ENCODE data around the gene AURKB. TPM values are rescaled to one million over a fixed set of nuclear protein-coding genes. Genes with fewer than 3 reads are reported as not detected.

The AURKB gene
- total RNA-seq, 6 donors from 2014 or later: 1.8 to 8.1 (median 5.3) TPM; not detected in 1

DNA sequence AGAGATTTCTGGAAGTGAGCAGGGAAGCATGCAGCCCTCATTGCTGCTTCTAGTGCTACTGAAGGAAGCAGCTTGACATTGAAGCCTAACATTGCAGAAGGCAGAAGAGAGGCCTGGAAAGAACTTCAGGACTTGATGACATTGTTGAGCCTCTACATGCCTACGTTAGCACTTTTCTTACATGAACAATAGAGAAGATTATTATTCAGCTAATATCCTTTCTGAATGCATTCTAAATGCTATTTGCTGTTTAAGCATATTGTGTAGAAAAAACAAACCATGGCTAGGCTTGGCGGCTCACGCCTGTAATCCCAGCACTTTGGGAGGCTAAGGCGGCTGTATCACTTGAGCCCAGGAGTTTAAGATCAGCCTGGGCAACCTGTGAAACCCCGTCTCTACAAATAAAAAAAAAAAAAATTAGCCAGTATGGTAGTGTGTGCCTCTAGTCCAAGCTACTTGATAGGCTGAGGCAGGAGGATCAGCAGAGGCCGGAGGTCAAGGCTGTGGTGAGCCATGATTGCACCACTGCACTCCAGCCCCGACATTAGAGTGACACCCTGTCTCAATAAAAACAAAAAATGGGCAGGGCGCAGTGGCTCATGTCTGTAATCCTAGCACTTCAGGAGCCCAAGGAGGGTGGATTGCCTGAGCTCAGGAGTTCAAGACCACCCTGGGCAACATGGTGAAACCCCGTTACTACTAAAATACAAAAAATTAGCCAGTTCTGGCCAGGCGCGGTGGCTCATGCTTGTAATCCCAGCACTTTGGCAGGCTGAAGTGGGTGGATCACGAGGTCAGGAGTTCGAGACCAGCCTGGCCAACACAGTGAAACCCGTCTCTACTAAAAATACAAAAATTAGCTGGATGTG, 2.2 kb upstream of the AURKB start:
- H3K9me3 ChIP-seq: no peaks in the 10 kb centered on the region
- DNase-seq: no peak
- no peaks in the 10 kb centered on the region for H3K27me3 ChIP-seq
- H3K4me1 ChIP-seq: peaks cover 11 to 21% (median 14%) of the 10 kb centered on the region in 4 donors
- H3K36me3 ChIP-seq: no peaks in the 10 kb centered on the region
- no peak overlapping the region for H3K4me3 ChIP-seq
- ATAC-seq (ENCODE audit: low FRiP score in 2 of 2): no peak
- WGBS, 2 donors: 84 to 85% methylated on average over 12 to 14 of the region's 14 CpGs
- no peak overlapping the region for H3K27ac ChIP-seq
- TF ChIP-seq EP300 (IDR thresholded peaks at IDR 0.05) (no peak), POLR2AphosphoS5 (IDR thresholded peaks at IDR 0.05) (no peak), POLR2A (IDR thresholded peaks at IDR 0.05) (no peak)
- TF ChIP-seq, protein P1, sequence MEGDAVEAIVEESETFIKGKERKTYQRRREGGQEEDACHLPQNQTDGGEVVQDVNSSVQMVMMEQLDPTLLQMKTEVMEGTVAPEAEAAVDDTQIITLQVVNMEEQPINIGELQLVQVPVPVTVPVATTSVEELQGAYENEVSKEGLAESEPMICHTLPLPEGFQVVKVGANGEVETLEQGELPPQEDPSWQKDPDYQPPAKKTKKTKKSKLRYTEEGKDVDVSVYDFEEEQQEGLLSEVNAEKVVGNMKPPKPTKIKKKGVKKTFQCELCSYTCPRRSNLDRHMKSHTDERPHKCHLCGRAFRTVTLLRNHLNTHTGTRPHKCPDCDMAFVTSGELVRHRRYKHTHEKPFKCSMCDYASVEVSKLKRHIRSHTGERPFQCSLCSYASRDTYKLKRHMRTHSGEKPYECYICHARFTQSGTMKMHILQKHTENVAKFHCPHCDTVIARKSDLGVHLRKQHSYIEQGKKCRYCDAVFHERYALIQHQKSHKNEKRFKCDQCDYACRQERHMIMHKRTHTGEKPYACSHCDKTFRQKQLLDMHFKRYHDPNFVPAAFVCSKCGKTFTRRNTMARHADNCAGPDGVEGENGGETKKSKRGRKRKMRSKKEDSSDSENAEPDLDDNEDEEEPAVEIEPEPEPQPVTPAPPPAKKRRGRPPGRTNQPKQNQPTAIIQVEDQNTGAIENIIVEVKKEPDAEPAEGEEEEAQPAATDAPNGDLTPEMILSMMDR (IDR thresholded peaks at IDR 0.05): no peak

GRCh38 chr17:8210761-8211458, 535 bp upstream of the AURKB start:
- Histone ChIP-seq H3K4me3 (peak overlapping the region; percentile 36 to 59 (median 50)), H3K4me1 (peaks cover 11 to 21% (median 14%) of the 10 kb centered on the region in 4 donors), H3K9me3 (no peaks in the 10 kb centered on the region), H3K27me3 (no peaks in the 10 kb centered on the region), H3K27ac (peak overlapping the region; percentile 71 to 85 (median 77)), H3K36me3 (no peaks in the 10 kb centered on the region)
- ATAC-seq (ENCODE audit: low FRiP score in 2 of 2): peak in 1 of 2 donors; percentile 43
- 14 to 15% methylated on average over 22 of the region's 22 CpGs for WGBS, 2 donors
- no peak for DNase-seq
- TF ChIP-seq POLR2AphosphoS5 (IDR thresholded peaks at IDR 0.05) (no peak), EP300 (IDR thresholded peaks at IDR 0.05) (no peak), POLR2A (IDR thresholded peaks at IDR 0.05) (no peak)
- TF ChIP-seq, protein P1 (IDR thresholded peaks at IDR 0.05): no peak

- no peaks in the 10 kb centered on the region for H3K36me3 ChIP-seq
- no peak for ATAC-seq (ENCODE audit: low FRiP score in 2 of 2)
- H3K4me1 ChIP-seq: peaks cover 11 to 17% (median 14%) of the 10 kb centered on the region in 4 donors
- DNase-seq: no peak
- H3K27ac ChIP-seq: no peak overlapping the region
- H3K27me3 ChIP-seq: no peaks in the 10 kb centered on the region
- no peak for TF ChIP-seq POLR2AphosphoS5 (IDR thresholded peaks at IDR 0.05)
- TF ChIP-seq EP300 (IDR thresholded peaks at IDR 0.05): no peak
- no peak for TF ChIP-seq POLR2A (IDR thresholded peaks at IDR 0.05)
- TF ChIP-seq, protein P1 (IDR thresholded peaks at IDR 0.05): no peak
- no peaks in the 10 kb centered on the region for H3K9me3 ChIP-seq
- 94 to 98% methylated on average over 11 to 12 of the region's 12 CpGs for WGBS, 2 donors
- H3K4me3 ChIP-seq: no peak overlapping the region
Measured at GRCh38 chr17:8206536-8206935, 3.8 kb downstream of the AURKB start.

- ATAC-seq (ENCODE audit: low FRiP score in 2 of 2): no peak
- Histone ChIP-seq H3K27me3 (no peaks in the 10 kb centered on the region), H3K27ac (no peak overlapping the region), H3K9me3 (no peaks in the 10 kb centered on the region), H3K4me1 (peaks cover 3 to 4% (median 3%) of the 10 kb centered on the region in 4 donors), H3K4me3 (no peak overlapping the region), H3K36me3 (no peaks in the 10 kb centered on the region)
- TF ChIP-seq, protein P1 (IDR thresholded peaks at IDR 0.05): no peak
- TF ChIP-seq POLR2AphosphoS5 (IDR thresholded peaks at IDR 0.05) (no peak), EP300 (IDR thresholded peaks at IDR 0.05) (no peak)
- DNase-seq: no peak
- 89 to 91% methylated on average over 17 to 19 of the region's 19 CpGs for WGBS, 2 donors
Measured at GRCh38 chr17:8204761-8205555, 5.4 kb downstream of the AURKB start.

All from upper lobe of left lung (tissue), 6 donors.